Erythroblast (primary cell): ENCODE measurements around the gene AP5B1.

Source experiments
- GATA1 ChIP-seq: IDR thresholded peaks from 2 replicates; pipeline ENCODE4 v1.6.1; 2011; ENCODE audit warnings: low read depth, mild to moderate bottlenecking, control low read depth, low read length, moderate library complexity
- POLR2A ChIP-seq: IDR thresholded peaks from 2 replicates; pipeline ENCODE4 v1.6.1; 2011; ENCODE audit warnings: mild to moderate bottlenecking, low read length

DNA sequence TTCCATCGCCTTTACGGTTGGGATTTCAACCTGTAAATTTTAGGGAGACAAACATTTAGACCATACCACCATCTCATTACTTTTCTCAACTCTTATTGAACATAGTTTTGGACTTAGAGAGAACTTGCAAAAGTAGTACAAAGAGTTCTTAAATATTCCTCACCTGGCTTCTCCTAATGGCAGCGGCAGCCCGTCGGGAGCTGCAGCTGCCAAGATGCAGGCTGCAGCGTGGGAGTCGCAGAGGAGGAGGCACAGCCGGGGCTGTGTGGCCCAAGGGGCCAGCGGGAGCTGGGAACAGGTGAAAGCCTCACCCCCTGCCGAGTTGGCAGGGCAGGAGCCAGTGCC is 37.1 kb downstream of the AP5B1 start:
- TF ChIP-seq POLR2A (no peak), GATA1 (no peak)
